HG03521 (cell line): ENCODE measurements around the gene SHLD1.

ENCODE experiments used
- ATAC-seq: cut with Tn5 transposase; IDR thresholded peaks from one replicate; pipeline ENCODE4 v1.9.1; 2021; ENCODE audit warnings: mild to moderate bottlenecking, moderate library complexity; ENCODE audit not compliant: unreplicated experiment

SHLD1 gene

GRCh38 chr20:5844063-5844681, 94.0 kb downstream of the SHLD1 start:
- peak; percentile 64 for ATAC-seq

DNA sequence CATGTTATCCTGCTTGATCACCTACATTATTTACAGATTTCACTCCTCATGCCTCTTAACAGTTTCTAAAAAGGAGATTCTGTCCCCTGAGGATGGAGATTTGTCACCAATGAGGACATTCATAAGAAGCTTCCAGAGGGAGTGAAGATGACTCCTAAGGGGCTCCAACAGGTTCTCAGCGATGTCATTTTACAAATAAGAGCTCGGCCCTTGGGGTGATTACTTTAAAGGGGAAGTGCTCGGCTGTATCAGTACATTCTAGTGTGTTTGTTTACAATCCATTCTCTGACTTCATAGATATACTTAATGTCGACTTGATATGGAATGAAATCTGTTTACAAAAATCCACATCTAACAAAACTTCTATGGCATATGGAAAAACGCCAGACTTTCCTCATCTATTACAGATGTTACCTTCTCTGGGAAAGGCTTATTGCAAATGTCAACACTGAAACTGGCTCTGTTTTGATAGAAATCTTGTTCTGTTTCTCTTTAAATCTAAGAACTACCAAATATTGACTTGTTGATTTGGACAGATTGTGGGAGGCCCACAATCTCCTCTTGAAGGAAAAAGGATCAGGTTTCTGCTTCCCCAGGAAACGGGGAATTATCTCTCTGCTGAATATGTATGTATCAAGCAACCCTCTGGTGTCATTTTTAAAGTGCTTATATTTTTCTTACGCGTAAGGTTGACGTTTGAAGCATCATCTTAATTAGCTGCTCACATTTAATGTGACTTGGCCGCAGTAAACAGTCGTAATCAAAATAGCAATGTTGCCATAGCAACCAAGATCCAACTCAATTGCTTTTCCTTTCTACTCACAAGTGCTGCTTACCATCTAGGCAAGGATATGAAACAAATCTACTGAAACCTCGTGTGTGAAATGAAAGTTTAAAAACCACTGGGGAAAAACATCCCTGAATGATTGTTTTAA, 95.7 kb downstream of the SHLD1 start:
- no peak for ATAC-seq

DNA sequence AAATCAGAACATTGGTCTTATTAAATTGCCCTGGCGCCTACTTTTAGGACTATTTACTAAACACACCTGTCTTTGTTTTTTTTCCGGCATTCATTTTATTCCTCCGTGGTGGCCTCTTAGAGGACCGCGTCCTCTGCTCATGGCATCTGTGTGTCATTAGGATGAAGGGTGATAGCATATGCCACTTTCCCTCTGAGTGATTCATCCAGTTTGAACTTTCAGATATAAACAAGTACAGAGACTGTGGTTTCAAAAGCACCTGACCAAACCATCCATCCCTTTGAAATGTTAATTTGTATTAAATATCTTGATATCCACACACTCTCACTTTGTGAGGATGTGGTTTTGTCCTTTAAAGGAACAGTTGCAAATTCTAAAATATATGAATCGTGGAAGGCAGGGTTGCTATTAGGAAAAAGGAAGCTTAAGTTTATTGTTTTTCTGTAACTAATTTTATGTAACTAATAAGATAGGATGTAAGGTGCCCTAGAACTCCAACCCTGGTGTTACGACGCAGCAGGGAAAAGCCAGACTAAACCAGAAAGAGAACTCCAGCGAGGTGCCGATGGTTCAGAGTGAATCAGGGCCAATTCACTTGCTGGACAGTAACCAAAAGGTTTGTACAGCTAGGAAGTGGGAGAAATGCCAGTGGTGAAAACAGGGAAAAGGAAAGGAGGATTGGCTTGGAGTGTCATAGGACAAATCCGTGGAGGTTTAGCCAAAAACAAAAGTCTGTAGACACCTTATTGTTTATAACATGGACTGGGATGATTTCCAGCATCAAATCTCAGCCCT, 98.7 kb downstream of the SHLD1 start:
- no peak for ATAC-seq

- ATAC-seq, result no peak
These were observed 105.7 kb downstream of the SHLD1 start for GRCh38 chr20:5855939-5856338.

DNA sequence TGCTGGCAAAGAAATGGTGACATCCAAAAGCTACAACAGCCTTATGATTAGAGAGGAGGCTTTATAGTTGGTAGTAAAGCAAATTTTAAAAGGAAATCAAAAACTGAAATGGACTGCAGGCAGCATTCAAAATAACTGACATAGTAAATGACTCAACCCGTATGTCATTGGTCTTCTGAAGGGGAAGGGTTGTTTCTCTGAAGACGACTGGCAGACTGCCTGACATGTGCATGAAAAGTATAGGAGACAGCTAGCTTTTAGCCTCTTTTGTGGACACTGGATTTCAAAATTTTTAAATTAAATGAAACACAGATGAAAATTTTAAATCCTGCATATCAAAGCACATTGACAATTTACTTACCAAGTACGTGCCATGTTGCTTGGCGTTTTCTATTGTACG, 109.4 kb downstream of the SHLD1 start:
- ATAC-seq, result no peak

DNA sequence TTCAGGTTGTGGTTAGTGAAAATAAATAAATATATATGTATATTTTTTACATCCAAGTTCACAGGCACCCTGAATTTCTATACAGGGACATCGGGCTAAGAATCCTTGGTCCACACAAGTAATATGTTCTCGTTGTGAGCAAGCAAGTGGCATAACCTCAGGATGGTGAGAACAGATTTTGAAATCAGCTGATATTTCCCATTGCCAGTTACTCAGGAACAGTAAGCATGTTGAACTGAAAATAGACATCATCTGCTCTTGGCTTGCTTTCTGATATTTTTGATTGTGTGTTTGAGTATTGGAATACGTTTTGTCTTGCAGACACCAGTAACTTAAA, 112.5 kb downstream of the SHLD1 start:
- no peak for ATAC-seq

DNA sequence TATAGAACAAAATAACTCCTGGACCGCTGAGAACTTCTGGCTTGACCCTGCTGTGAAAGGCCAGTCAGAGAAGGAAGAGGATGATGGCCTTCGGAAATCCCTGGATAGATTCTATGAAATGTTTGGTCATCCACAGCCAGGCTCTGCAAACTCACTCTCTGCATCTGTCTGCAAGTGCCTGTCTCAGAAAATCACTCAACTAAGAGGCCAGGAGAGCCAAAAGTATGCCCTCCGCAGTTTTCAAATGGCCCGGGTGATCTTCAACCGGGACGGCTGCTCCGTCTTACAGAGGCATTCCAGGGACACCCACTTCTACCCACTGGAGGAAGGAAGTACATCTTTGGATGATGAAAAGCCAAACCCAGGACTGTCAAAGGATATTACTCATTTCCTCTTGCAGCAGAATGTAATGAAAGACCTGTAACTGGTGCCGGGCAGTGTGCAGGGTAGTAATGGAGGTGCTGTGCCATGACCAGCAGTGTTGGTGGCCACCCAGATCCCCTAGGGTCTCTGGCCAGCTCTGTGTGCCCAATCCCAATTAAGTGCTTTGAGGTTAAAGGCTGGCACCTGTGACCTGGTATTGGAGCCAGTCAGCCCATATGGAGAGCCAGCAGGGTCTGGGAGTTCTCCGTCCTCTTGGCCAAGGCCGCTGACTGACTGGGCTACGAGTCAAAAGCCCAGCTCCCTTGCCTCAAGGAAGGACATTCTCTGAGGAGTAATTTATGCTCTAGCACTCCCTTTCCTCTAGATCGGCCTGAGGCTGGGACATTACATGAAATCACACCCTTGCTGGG, 113.0 kb downstream of the SHLD1 start:
- ATAC-seq, result no peak

- no peak for ATAC-seq
These were observed 114.2 kb downstream of the SHLD1 start for GRCh38 chr20:5864428-5864827.

DNA sequence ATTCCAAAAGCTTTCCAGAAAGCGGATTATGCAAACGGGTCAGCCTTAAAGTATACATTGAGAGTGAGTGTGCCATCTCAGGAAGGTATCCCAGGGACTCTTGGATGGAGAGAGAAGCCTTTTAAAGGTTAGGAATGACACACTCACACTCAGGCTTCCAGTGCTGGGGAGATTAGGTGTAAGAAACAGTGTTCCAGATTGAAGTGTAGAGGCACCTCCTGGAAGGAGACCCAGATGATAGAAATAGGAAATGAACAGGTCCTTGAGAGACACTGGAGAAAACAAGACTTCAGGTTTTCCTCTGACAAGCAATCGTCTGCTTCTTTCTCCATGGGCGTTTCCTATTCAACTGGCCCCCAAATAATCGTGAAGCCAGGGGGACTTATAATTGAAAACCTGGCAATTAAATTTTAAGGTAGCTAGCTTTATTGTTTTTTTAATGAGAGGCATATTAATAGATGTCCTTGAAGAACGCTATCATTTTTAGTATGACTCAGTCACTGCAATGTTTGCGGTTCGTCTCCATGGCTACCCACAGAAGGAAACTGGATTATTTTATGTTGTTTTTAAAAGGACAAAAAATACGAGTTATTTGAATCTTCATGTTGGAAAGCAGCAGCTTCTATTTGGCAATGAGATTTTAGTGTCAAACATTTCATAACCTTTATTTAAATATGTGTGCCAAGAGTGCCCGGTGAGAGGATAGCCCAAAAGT, 114.8 kb downstream of the SHLD1 start:
- ATAC-seq, result no peak

- no peak for ATAC-seq
These were observed 115.4 kb downstream of the SHLD1 start for GRCh38 chr20:5865604-5866003.

DNA sequence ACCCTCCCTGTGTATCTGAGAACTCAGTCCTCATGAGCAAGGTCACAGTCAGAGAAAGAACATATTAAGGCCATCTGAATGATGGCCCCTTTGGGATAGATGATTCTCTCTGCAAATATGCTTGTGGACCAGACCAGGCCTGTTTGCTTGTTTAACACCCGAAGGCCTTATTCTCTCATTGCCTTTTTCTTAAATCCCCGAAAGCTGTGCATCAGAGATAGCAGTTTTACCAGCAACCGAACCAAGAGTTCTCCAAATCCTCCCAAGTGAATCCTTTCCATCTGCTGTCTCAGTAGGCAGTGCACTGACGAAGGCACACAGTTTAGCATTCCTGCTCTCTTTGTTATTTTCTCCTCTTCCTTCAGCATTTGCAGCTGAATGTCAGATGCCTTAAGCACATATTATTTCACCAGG, 120.4 kb downstream of the SHLD1 start:
- no peak for ATAC-seq

- ATAC-seq, result no peak
These were observed 121.5 kb downstream of the SHLD1 start for GRCh38 chr20:5871459-5872410.

DNA sequence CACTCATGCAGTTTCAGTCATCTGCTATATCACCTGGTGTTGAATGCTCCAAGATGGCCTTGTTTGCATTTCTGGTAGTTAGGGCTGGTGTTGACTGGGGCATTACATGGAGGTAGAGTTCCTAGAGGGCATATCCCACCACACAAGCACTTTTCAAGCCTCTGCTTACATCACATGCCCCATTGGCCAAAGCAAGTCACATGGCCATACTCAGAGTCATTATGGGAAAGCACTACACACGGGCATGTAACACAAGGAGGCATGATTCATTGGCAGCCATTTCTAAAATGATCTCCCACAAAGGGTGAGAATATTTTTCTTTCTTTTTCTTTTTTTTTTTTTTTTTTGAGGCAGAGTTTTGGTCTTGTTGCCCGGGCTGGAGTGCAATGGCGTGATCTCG, 126.9 kb downstream of the SHLD1 start:
- ATAC-seq, result no peak

DNA sequence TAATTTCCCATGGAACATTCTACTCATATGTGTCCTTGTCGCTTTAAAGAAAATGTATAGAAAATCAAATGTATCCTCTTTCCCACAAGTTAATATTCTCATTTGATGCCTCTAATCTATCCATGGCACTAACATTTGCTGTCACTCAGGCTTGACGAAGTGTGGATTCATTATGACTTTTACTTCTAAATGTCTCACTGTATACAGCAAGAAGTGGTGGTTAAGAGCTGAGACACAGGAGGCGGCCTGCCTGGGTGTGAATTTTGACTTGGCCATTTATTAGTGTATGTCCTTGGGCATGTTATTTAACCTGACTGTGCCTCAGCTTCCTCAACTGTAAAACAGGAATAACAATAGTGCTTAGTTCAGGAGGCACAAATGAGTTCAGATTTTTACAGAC, 130.1 kb downstream of the SHLD1 start:
- no peak for ATAC-seq

- ATAC-seq, result no peak
These were observed 131.5 kb downstream of the SHLD1 start for GRCh38 chr20:5881703-5882102.

GRCh38 chr20:5882166-5882565, 132.0 kb downstream of the SHLD1 start:
- no peak for ATAC-seq

- no peak for ATAC-seq
These were observed 134.5 kb downstream of the SHLD1 start for GRCh38 chr20:5884465-5885335.

DNA sequence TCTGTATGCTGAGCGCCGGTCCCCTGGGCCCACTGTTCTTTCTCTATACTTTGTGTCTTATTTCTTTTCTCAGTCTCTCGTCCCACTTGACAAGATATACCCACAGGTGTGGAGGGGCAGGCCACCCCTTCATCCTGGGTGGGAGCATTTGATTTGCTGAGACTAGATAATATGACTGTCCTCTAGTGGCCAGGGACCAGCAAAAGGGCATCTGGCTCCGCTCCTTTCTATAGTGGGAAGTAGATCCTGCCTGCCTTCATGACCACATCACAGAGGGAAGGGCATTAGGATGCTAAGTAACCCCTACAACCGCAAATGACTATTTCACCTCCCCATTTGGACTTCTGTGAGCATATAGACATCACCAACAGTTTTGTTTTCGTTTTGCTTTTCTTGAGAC, 135.7 kb downstream of the SHLD1 start:
- ATAC-seq, result no peak
